HepG2 (cell line): ENCODE measurements around the gene ZFP69. TPM values are rescaled to one million over a fixed set of nuclear protein-coding genes. Genes with fewer than 3 reads are reported as not detected.
A peak's percentile ranks its signal among the peaks of the same experiment; 100 is the strongest.

Experiments used
- BCL6 ChIP-seq: IDR thresholded peaks from 2 replicates; pipeline ENCODE4 v1.6.1; 2016; ENCODE audit warnings: missing genetic modification reagents, missing compliant biosample characterization
- FOXK2 ChIP-seq: fragments of 450-650 bp; IDR thresholded peaks from 2 replicates; pipeline ENCODE4 v1.6.1; 2016
- HMG20A ChIP-seq: IDR thresholded peaks from 2 replicates; pipeline ENCODE4 v1.6.1; 2016; ENCODE audit warnings: borderline replicate concordance
- LCORL ChIP-seq, 2 experiments: fragments of 450-650 bp in 1 of 2; sonication (generic) in 1 of 2; formaldehyde crosslinking in 1 of 2; IDR thresholded peaks; 2 replicates each; pipeline versions ENCODE4 v1.5.0 to v1.6.1; 2017 to 2020; ENCODE audit warnings: antibody characterized with exemption in 1 of 2, missing genetic modification reagents in 1 of 2
- MTF2 ChIP-seq: sonication (generic); formaldehyde crosslinking; IDR thresholded peaks from 2 replicates; pipeline ENCODE4 v1.5.0; 2020; ENCODE audit warnings: missing genetic modification reagents, borderline replicate concordance
- NPAS2 ChIP-seq: sonication (generic); formaldehyde crosslinking; IDR thresholded peaks from 2 replicates; pipeline ENCODE4 v1.8.0; 2022; ENCODE audit warnings: mild to moderate bottlenecking, missing genetic modification reagents, borderline replicate concordance
- SRSF4 ChIP-seq: fragments of 200-400 bp; formaldehyde crosslinking; IDR thresholded peaks from one replicate; pipeline ENCODE4 v1.6.1; 2018; ENCODE audit warnings: mild to moderate bottlenecking, low read depth, low read length, moderate library complexity; ENCODE audit not compliant: poor library complexity, severe bottlenecking
- TAF15 ChIP-seq: fragments of 200-400 bp; formaldehyde crosslinking; IDR thresholded peaks from one replicate; pipeline ENCODE4 v1.6.1; 2018; ENCODE audit warnings: mild to moderate bottlenecking, low read depth, low read length; ENCODE audit not compliant: poor library complexity, severe bottlenecking
- ZEB1 ChIP-seq: IDR thresholded peaks from 2 replicates; pipeline ENCODE4 v1.6.1; 2012; ENCODE audit warnings: mild to moderate bottlenecking, low read depth, inconsistent platforms; ENCODE audit not compliant: insufficient replicate concordance
- ZNF335 ChIP-seq: sonication (generic); formaldehyde crosslinking; IDR thresholded peaks from 2 replicates; pipeline ENCODE4 v1.4.0; 2020; ENCODE audit warnings: missing genetic modification reagents
- ZNF446 ChIP-seq: sonication (generic); formaldehyde crosslinking; IDR thresholded peaks from 2 replicates; pipeline ENCODE4 v1.5.0; 2020; ENCODE audit warnings: mild to moderate bottlenecking, missing genetic modification reagents
- ZNF781 ChIP-seq: sonication (generic); formaldehyde crosslinking; IDR thresholded peaks from 2 replicates; pipeline ENCODE4 v1.5.1; 2020; ENCODE audit warnings: borderline replicate concordance, mild to moderate bottlenecking, missing genetic modification reagents; ENCODE audit errors: not compliant biosample characterization
- ZZZ3 ChIP-seq: sonication (generic); formaldehyde crosslinking; IDR thresholded peaks from 2 replicates; pipeline ENCODE4 v1.4.0; 2020; ENCODE audit warnings: missing genetic modification reagents, mild to moderate bottlenecking, borderline replicate concordance
- polyA plus RNA-seq, 8 experiments: library from polyadenylated mRNA; depleted of rRNA in 3 of 8; stranded (reverse) in 7 of 8; unstranded in 1 of 8; fragments of >200 nt; fragmentation: Illumina TruSeq in 4 of 8; extraction: Trizol in 4 of 8; gene quantifications; 2 replicates each; pipeline versions ENCODE4 v1.2.1 to v1.2.3, GENCODE V29; 2011 to 2016; ENCODE audit warnings: low read depth in 4 of 8, missing spikeins in 1 of 8, mixed read lengths in 1 of 8; ENCODE audit not compliant: insufficient read depth in 1 of 8
- total RNA-seq, 5 experiments: library from RNA; depleted of rRNA; stranded (reverse); fragments of >200 nt; fragmentation: Illumina TruSeq; extraction: Trizol; gene quantifications; 2 replicates each; pipeline ENCODE4 v1.2.3, GENCODE V29; 2016; ENCODE audit warnings: low read depth in 1 of 5
- TF ChIP-seq, protein P1 (sequence below): sonication (generic); formaldehyde crosslinking; IDR thresholded peaks from 2 replicates; pipeline ENCODE4 v1.5.1; 2020; ENCODE audit warnings: missing genetic modification reagents, mild to moderate bottlenecking, borderline replicate concordance
- TF ChIP-seq, protein P2 (sequence below): sonication (generic); formaldehyde crosslinking; IDR thresholded peaks from 2 replicates; pipeline ENCODE4 v1.8.1; 2023; ENCODE audit warnings: mild to moderate bottlenecking, missing genetic modification reagents
- TF ChIP-seq, protein P3 (sequence below): sonication (generic); formaldehyde crosslinking; IDR thresholded peaks from 2 replicates; pipeline ENCODE4 v1.4.0; 2020; ENCODE audit warnings: missing genetic modification reagents
- TF ChIP-seq, protein P4 (sequence below): sonication (generic); formaldehyde crosslinking; IDR thresholded peaks from 2 replicates; pipeline ENCODE4 v1.8.1; 2023; ENCODE audit warnings: mild to moderate bottlenecking, inconsistent platforms, moderate library complexity, missing genetic modification reagents, borderline replicate concordance
- TF ChIP-seq, protein P5 (sequence below): sonication (generic); formaldehyde crosslinking; IDR thresholded peaks from 2 replicates; pipeline ENCODE4 v1.4.0; 2020; ENCODE audit warnings: mild to moderate bottlenecking, missing genetic modification reagents
- TF ChIP-seq, protein P6 (sequence below): sonication (generic); formaldehyde crosslinking; IDR thresholded peaks from 2 replicates; pipeline ENCODE4 v1.4.0; 2020; ENCODE audit warnings: low read depth, mild to moderate bottlenecking, missing genetic modification reagents

The ZFP69 gene
- total and polyA plus RNA-seq, 2 of the 13 experiments (the other 11 are each of a cell fraction or from before 2014, with no cell fraction given) = 2.6 to 5.6 TPM

DNA sequence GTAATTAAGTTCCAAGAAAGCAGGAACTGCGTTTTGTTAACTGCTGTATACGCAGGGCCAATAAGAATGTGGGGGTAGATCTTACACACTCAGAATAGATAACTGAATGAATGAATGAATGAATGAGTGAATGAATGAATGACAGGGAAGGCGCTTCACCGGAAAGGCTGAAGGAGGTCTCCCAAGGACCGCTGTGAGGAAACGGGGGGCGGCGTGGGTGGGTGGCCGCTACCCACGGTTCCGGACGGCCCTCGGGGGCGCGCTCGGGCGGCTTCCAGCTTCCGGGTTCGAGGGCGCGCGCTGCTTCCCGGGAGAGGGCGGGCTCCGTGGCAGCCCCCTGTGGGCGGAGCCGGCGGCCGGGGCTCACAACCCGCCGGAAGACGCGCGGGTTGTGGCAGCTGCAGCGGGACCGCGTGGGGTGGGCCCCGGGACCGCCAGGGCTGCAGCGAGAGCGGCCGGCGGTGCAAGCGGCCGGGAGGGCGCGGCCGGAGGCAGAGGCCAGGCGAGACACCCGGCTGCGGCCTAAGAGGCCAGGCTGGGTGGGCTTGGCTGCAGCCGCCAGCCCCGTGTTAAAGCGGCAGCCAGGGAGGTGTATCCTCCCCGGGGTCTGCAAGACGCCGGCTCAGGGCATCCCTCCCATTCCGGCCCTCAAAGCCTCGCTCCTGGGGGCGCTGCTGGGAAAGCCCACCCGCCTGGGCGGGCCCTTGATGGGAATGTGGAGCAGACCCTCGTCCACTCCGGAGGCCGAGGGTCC, at the start of gene ZFP69 (continued):
- TF ChIP-seq, protein P1, sequence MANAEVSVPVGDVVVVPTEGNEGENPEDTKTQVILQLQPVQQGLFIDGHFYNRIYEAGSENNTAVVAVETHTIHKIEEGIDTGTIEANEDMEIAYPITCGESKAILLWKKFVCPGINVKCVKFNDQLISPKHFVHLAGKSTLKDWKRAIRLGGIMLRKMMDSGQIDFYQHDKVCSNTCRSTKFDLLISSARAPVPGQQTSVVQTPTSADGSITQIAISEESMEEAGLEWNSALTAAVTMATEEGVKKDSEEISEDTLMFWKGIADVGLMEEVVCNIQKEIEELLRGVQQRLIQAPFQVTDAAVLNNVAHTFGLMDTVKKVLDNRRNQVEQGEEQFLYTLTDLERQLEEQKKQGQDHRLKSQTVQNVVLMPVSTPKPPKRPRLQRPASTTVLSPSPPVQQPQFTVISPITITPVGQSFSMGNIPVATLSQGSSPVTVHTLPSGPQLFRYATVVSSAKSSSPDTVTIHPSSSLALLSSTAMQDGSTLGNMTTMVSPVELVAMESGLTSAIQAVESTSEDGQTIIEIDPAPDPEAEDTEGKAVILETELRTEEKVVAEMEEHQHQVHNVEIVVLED = no peak
- TF ChIP-seq MTF2 (peak; percentile 68; the same call in 1 of the 2 replicates), ZNF781 (CRISPR knock-in tag) (no peak), HMG20A (CRISPR knock-in tag) (no peak), TAF15 (no peak), ZEB1 (no peak), FOXK2 (no peak), NPAS2 (CRISPR knock-in tag) (no peak), ZZZ3 (CRISPR knock-in tag) (no peak), SRSF4 (no peak), LCORL (IDR thresholded peaks at IDR 0.05) (no peak), LCORL (CRISPR knock-in tag; IDR thresholded peaks at IDR 0.05) (peak; percentile 15; the same call in 1 of the 2 replicates), ZNF446 (peak; percentile 78; the same call in 1 of the 2 replicates), BCL6 (CRISPR knock-in tag) (no peak), ZNF335 (no peak)
- TF ChIP-seq, protein P2, sequence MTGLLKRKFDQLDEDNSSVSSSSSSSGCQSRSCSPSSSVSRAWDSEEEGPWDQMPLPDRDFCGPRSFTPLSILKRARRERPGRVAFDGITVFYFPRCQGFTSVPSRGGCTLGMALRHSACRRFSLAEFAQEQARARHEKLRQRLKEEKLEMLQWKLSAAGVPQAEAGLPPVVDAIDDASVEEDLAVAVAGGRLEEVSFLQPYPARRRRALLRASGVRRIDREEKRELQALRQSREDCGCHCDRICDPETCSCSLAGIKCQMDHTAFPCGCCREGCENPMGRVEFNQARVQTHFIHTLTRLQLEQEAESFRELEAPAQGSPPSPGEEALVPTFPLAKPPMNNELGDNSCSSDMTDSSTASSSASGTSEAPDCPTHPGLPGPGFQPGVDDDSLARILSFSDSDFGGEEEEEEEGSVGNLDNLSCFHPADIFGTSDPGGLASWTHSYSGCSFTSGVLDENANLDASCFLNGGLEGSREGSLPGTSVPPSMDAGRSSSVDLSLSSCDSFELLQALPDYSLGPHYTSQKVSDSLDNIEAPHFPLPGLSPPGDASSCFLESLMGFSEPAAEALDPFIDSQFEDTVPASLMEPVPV (CRISPR knock-in tag) = 0 out of 2 replicates have a peak, but pooled peaks have one; percentile 30
- TF ChIP-seq, protein P3, sequence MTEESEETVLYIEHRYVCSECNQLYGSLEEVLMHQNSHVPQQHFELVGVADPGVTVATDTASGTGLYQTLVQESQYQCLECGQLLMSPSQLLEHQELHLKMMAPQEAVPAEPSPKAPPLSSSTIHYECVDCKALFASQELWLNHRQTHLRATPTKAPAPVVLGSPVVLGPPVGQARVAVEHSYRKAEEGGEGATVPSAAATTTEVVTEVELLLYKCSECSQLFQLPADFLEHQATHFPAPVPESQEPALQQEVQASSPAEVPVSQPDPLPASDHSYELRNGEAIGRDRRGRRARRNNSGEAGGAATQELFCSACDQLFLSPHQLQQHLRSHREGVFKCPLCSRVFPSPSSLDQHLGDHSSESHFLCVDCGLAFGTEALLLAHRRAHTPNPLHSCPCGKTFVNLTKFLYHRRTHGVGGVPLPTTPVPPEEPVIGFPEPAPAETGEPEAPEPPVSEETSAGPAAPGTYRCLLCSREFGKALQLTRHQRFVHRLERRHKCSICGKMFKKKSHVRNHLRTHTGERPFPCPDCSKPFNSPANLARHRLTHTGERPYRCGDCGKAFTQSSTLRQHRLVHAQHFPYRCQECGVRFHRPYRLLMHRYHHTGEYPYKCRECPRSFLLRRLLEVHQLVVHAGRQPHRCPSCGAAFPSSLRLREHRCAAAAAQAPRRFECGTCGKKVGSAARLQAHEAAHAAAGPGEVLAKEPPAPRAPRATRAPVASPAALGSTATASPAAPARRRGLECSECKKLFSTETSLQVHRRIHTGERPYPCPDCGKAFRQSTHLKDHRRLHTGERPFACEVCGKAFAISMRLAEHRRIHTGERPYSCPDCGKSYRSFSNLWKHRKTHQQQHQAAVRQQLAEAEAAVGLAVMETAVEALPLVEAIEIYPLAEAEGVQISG (CRISPR knock-in tag) = peak; percentile 62; the same call in 1 of the 2 replicates
- TF ChIP-seq, protein P4, sequence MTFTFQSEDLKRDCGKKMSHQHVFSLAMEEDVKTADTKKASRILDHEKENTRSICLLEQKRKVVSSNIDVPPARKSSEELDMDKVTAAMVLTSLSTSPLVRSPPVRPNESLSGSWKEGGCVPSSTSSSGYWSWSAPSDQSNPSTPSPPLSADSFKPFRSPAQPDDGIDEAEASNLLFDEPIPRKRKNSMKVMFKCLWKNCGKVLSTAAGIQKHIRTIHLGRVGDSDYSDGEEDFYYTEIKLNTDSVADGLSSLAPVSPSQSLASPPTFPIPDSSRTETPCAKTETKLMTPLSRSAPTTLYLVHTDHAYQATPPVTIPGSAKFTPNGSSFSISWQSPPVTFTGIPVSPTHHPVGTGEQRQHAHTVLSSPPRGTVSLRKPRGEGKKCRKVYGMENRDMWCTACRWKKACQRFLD (CRISPR knock-in tag) = no peak
- TF ChIP-seq, protein P5, sequence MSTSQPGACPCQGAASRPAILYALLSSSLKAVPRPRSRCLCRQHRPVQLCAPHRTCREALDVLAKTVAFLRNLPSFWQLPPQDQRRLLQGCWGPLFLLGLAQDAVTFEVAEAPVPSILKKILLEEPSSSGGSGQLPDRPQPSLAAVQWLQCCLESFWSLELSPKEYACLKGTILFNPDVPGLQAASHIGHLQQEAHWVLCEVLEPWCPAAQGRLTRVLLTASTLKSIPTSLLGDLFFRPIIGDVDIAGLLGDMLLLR = peak; percentile 89; the same call in 1 of the 2 replicates
- TF ChIP-seq, protein P6, sequence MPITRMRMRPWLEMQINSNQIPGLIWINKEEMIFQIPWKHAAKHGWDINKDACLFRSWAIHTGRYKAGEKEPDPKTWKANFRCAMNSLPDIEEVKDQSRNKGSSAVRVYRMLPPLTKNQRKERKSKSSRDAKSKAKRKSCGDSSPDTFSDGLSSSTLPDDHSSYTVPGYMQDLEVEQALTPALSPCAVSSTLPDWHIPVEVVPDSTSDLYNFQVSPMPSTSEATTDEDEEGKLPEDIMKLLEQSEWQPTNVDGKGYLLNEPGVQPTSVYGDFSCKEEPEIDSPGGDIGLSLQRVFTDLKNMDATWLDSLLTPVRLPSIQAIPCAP (CRISPR knock-in tag) = no peak
